GM19467 (cell line): Measurements from ENCODE around the gene IFT172.
"Not testable (repeated sequence)": the region's sequence is repeated elsewhere in the genome, so short reads cannot be mapped to it uniquely, and the experiment has no call there.

Experiments used
- ATAC-seq: cut with Tn5 transposase; IDR thresholded peaks from one replicate; pipeline ENCODE4 v1.9.1; 2021; ENCODE audit warnings: mild to moderate bottlenecking, moderate library complexity; ENCODE audit not compliant: unreplicated experiment

The IFT172 gene, protein sequence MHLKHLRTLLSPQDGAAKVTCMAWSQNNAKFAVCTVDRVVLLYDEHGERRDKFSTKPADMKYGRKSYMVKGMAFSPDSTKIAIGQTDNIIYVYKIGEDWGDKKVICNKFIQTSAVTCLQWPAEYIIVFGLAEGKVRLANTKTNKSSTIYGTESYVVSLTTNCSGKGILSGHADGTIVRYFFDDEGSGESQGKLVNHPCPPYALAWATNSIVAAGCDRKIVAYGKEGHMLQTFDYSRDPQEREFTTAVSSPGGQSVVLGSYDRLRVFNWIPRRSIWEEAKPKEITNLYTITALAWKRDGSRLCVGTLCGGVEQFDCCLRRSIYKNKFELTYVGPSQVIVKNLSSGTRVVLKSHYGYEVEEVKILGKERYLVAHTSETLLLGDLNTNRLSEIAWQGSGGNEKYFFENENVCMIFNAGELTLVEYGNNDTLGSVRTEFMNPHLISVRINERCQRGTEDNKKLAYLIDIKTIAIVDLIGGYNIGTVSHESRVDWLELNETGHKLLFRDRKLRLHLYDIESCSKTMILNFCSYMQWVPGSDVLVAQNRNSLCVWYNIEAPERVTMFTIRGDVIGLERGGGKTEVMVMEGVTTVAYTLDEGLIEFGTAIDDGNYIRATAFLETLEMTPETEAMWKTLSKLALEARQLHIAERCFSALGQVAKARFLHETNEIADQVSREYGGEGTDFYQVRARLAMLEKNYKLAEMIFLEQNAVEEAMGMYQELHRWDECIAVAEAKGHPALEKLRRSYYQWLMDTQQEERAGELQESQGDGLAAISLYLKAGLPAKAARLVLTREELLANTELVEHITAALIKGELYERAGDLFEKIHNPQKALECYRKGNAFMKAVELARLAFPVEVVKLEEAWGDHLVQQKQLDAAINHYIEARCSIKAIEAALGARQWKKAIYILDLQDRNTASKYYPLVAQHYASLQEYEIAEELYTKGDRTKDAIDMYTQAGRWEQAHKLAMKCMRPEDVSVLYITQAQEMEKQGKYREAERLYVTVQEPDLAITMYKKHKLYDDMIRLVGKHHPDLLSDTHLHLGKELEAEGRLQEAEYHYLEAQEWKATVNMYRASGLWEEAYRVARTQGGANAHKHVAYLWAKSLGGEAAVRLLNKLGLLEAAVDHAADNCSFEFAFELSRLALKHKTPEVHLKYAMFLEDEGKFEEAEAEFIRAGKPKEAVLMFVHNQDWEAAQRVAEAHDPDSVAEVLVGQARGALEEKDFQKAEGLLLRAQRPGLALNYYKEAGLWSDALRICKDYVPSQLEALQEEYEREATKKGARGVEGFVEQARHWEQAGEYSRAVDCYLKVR (N-terminal part only)

DNA sequence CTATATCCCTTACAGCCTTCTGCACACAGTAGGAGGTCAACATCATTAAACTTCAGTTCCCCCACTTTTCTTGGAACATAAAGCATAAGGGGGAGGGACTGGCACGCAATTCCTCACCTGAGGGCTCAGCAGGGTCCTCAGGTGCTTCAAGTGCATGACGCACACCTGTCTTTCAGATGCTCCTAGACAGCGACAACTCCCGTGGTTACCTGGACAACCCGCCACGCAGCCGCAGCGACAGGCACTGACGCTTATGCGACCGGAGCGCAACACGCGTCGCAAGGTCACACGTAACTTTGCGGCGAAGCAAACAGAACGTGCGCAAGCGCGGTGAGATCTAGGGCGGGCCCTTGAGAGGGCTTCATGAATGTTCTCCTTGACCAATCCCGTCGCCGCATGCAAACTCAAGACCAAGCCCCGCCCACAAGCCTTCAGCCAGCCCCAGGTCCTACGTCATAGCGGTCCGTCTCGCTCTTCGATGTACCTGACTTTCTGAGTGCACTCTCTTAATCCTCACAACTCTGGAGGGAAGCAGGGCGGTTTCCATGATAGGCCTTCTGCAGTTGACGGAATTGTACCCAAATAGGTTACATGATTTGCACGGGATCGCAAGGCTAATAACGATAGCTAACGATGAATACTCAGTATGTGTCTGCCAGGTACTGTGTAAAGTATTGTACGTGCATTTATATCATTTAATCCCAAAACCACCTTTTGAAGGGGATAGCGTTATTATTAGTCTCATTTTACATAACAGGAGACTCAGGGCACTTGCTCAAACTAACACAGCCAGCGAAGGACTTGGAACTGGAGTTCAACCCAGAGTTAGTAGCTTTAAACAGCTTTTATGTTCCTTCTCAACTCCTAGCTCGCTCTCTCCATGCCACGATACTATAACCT lies at the start of gene IFT172:
IFT172 (minus strand) TSS at position 246 of the 900 bp plus-strand sequence; CDS start at position 156, 90 bp downstream.
- ATAC-seq, result peak; percentile 93

DNA sequence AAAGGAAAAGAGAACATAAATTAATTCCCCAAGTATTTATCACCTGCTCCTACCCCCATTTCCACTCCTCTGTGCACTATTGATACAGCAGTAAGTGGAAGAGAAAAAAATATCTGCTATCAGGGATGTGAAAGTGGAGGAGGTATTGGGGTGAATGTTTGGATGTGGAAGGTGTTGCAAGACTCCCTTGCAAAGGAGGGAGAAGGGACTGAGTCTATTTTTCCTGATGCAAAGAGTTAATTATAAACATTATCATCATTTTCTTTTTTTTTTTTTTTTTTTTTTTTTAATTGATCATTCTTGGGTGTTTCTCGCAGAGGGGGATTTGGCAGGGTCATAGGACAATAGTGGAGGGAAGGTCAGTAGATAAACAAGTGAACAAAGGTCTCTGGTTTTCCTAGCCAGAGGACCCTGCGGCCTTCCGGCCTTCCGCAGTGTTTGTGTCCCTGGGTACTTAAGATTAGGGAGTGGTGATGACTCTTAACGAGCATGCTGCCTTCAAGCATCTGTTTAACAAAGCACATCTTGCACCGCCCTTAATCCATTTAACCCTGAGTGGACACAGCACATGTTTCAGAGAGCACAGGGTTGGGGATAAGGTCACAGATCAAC lies 49.4 kb upstream of the IFT172 start:
- ATAC-seq, result not testable (repeated sequence)

DNA sequence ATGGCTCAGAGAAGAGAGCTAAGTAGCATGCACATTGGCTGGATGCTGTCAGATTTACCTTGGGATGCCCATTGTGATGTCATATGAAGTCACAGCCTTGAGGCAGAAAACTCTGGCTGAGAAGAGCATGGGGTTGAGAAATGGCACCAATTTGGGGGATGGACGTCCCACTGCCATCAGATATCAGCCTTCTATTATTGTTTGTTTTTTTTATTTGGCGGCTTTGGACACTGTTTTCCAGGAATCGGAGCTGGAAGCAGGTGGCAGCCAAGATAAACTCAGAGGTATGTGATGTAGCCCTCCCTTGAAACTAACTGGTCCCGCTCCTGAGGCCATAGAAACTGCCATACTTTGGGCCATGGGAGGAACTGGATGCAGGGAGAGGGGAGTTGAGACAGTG lies 47.7 kb upstream of the IFT172 start:
- ATAC-seq, result no peak

GRCh38 chr2:27531983-27532382 lies 42.4 kb upstream of the IFT172 start:
- ATAC-seq, result no peak

- ATAC-seq, result no peak
Observed at GRCh38 chr2:27527182-27527581, 37.6 kb upstream of the IFT172 start.

GRCh38 chr2:27522400-27522945 lies 32.9 kb upstream of the IFT172 start:
- no peak for ATAC-seq

GRCh38 chr2:27520316-27520715 lies 30.8 kb upstream of the IFT172 start:
- no peak for ATAC-seq

- no peak for ATAC-seq
Observed at GRCh38 chr2:27518782-27519113, 29.2 kb upstream of the IFT172 start.

GRCh38 chr2:27518113-27518781 lies 28.7 kb upstream of the IFT172 start:
- no peak for ATAC-seq

DNA sequence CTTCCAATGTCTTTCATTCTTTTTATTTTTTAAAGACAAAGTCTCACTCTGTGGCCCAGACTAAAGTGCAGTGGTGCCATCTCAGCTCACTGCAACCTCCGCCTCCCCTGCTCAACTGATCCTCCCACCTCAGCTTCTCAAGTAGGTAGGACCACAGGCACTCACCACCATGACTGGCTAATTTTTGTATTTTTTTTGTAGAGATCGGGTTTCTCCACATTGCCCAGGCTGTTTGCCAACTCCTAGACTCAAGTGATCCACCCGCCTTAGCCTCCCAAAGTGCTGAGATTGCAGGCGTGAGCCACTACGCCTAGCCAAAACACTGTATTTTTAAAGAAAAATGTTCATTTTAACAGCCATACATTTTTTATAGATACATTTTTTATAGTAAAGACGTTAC lies 19.8 kb upstream of the IFT172 start:
- ATAC-seq, result no peak

- no peak for ATAC-seq
Observed at GRCh38 chr2:27507293-27507692, 17.8 kb upstream of the IFT172 start.

DNA sequence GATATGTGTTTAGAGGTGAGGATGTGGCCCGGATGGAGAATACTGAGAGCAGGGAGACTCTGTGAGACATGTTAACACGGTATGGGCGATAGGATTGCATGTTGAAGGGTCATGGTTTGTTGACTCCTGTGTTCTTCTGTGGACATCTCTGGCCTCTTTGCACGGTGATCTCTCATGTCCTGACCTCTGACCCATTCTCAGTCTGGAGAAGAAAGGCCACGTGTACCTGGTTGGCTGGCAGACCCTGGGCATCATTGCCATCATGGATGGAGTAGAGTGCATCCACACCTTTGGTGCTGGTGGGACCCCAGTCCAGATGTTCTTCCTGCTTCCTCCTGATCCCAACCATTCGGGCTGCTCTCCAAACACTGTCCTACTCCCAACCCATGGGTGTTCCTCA lies 17.0 kb upstream of the IFT172 start:
- ATAC-seq, result no peak

- no peak for ATAC-seq
Observed at GRCh38 chr2:27502142-27502541, 12.6 kb upstream of the IFT172 start.

DNA sequence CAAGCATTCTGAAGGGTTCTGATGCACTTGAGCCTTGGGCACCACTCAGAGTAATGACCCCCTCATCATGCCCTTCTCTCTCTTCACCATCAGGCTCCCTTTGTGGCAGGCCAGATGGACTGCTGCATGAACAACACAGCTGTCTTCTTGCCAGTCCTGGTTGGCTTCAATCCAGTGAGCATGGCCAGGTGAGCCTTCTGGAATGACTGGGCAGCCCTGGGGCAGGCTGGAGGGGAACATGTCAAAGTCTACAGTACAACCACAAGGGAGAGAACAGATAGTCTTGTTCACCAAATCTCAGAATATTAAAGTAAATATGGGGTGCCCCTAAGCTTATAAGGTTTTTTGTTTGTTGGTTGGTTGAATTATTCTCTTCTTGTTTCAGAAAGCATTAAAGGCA lies 11.5 kb upstream of the IFT172 start:
- no peak for ATAC-seq

- ATAC-seq, result no peak
Observed at GRCh38 chr2:27498975-27499374, 9.4 kb upstream of the IFT172 start.

- no peak for ATAC-seq
Observed at GRCh38 chr2:27497288-27497627, 7.7 kb upstream of the IFT172 start.

- ATAC-seq, result no peak
Observed at GRCh38 chr2:27496357-27497287, 7.1 kb upstream of the IFT172 start, which contains the start of gene GCKR. Gene GCKR, plus strand, starts transcription at chr2:27496839. Its CDS starts 66 bp downstream, at chr2:27496905.

- ATAC-seq, result no peak
Observed at GRCh38 chr2:27495840-27496356, 6.4 kb upstream of the IFT172 start.
